HEK293 (cell line): ENCODE data around the gene OBSL1.
A peak's percentile ranks its signal among the peaks of the same experiment; 100 is the strongest.

ENCODE experiments used
- CTCF ChIA-PET: fragments of 350-600 bp; formaldehyde crosslinking; extraction: SDS; loops from one replicate; lab custom pipeline; 2021; ENCODE audit warnings: antibody characterized with exemption; lab: Yijun Ruan, JAX
- POLR2A ChIA-PET: fragments of 300-600 bp; formaldehyde crosslinking; extraction: SDS; loops from one replicate; lab custom pipeline; 2020; ENCODE audit warnings: antibody characterized with exemption, inconsistent platforms; lab: Yijun Ruan, JAX
- H3K27ac ChIP-seq: fragments of 200-500 bp; sonication (Bioruptor generic); 2 replicates; pipeline ENCODE4 v1.5.1; 2014; ENCODE audit warnings: low read depth, low read length, control low read depth, inconsistent platforms; ENCODE audit errors: extremely low read depth
- H3K36me3 ChIP-seq, 2 experiments: fragments of 200-500 bp in 1 of 2; sonication (Bioruptor generic) in 1 of 2; 1 replicate in 1 of 2; 2 replicates in 1 of 2; pipeline ENCODE4 v1.5.1; 2014 to 2017; ENCODE audit warnings: inconsistent platforms in 2 of 2, low read length in 2 of 2; ENCODE audit not compliant: control insufficient read depth in 2 of 2, insufficient read depth in 1 of 2
- H3K4me1 ChIP-seq: fragments of 200-500 bp; sonication (Bioruptor generic); 2 replicates; pipeline ENCODE4 v1.5.1; 2014; ENCODE audit warnings: mild to moderate bottlenecking, low read length, inconsistent platforms; ENCODE audit not compliant: control insufficient read depth, insufficient read depth
- H3K4me3 ChIP-seq: 2 replicates; pipeline ENCODE4 v1.5.1; 2011; ENCODE audit warnings: low read depth, mild to moderate bottlenecking, control low read depth, low read length, moderate library complexity
- H3K9me3 ChIP-seq: fragments of 200-500 bp; sonication (Bioruptor generic); 2 replicates; pipeline ENCODE4 v1.5.1; 2014; ENCODE audit warnings: low read depth, low read length, inconsistent platforms; ENCODE audit not compliant: control insufficient read depth, insufficient read depth
- BCL11A ChIP-seq: fragments of 450-650 bp; formaldehyde crosslinking; IDR thresholded peaks from 2 replicates; pipeline ENCODE4 v1.5.1; 2016; ENCODE audit warnings: low read depth, missing biosample characterization, missing genetic modification characterization
- GLIS1 ChIP-seq: fragments of 450-650 bp; formaldehyde crosslinking; IDR thresholded peaks from 2 replicates; pipeline ENCODE4 v1.5.1; 2016; ENCODE audit warnings: missing biosample characterization, missing genetic modification characterization
- GLIS2 ChIP-seq: fragments of 450-650 bp; formaldehyde crosslinking; IDR thresholded peaks from 2 replicates; pipeline ENCODE4 v1.5.1; 2016; ENCODE audit warnings: missing biosample characterization, missing genetic modification characterization
- KLF1 ChIP-seq: fragments of 450-650 bp; formaldehyde crosslinking; IDR thresholded peaks from 2 replicates; pipeline ENCODE4 v1.5.1; 2016; ENCODE audit warnings: missing biosample characterization, missing genetic modification characterization
- KLF16 ChIP-seq: fragments of 450-650 bp; formaldehyde crosslinking; IDR thresholded peaks from 2 replicates; pipeline ENCODE4 v1.5.1; 2017; ENCODE audit warnings: missing biosample characterization, missing genetic modification characterization
- PRDM1 ChIP-seq: fragments of 450-650 bp; formaldehyde crosslinking; IDR thresholded peaks from 2 replicates; pipeline ENCODE4; 2016; ENCODE audit warnings: missing biosample characterization, missing genetic modification characterization
- SP2 ChIP-seq: fragments of 450-650 bp; formaldehyde crosslinking; IDR thresholded peaks from 2 replicates; pipeline ENCODE4 v1.5.1; 2016; ENCODE audit warnings: missing biosample characterization, missing genetic modification characterization
- SP7 ChIP-seq: fragments of 450-650 bp; formaldehyde crosslinking; IDR thresholded peaks from 2 replicates; pipeline ENCODE4 v1.5.1; 2016; ENCODE audit warnings: missing biosample characterization, missing genetic modification characterization
- ZBTB17 ChIP-seq: fragments of 450-650 bp; formaldehyde crosslinking; IDR thresholded peaks from 2 replicates; pipeline ENCODE4 v1.5.1; 2016; ENCODE audit warnings: missing biosample characterization, missing genetic modification characterization
- ZBTB20 ChIP-seq: fragments of 450-650 bp; formaldehyde crosslinking; IDR thresholded peaks from 2 replicates; pipeline ENCODE4 v1.5.1; 2016; ENCODE audit warnings: missing biosample characterization, missing genetic modification characterization
- ZBTB48 ChIP-seq: fragments of 450-650 bp; formaldehyde crosslinking; IDR thresholded peaks from 2 replicates; pipeline ENCODE4 v1.5.1; 2016; ENCODE audit warnings: missing biosample characterization, missing genetic modification characterization
- ZBTB8A ChIP-seq: fragments of 450-650 bp; formaldehyde crosslinking; IDR thresholded peaks from 2 replicates; pipeline ENCODE4 v1.5.1; 2016; ENCODE audit warnings: missing biosample characterization, missing genetic modification characterization
- ZEB2 ChIP-seq: fragments of 450-650 bp; formaldehyde crosslinking; IDR thresholded peaks from 2 replicates; pipeline ENCODE4 v1.5.1; 2016; ENCODE audit warnings: missing biosample characterization, missing genetic modification characterization
- ZNF10 ChIP-seq: fragments of 450-650 bp; formaldehyde crosslinking; IDR thresholded peaks from 2 replicates; pipeline ENCODE4 v1.5.1; 2017; ENCODE audit warnings: missing biosample characterization, missing genetic modification characterization
- ZNF202 ChIP-seq: fragments of 450-650 bp; formaldehyde crosslinking; IDR thresholded peaks from 2 replicates; pipeline ENCODE4 v1.5.1; 2016; ENCODE audit warnings: missing biosample characterization, missing genetic modification characterization, borderline replicate concordance
- ZNF223 ChIP-seq: fragments of 450-650 bp; formaldehyde crosslinking; IDR thresholded peaks from 2 replicates; pipeline ENCODE4 v1.5.1; 2016; ENCODE audit warnings: missing biosample characterization, missing genetic modification characterization
- ZNF366 ChIP-seq: fragments of 450-650 bp; formaldehyde crosslinking; conservative IDR thresholded peaks from 2 replicates; pipeline ENCODE4 v1.5.1; 2016; ENCODE audit warnings: missing biosample characterization, missing genetic modification characterization
- ZNF423 ChIP-seq: fragments of 450-650 bp; formaldehyde crosslinking; IDR thresholded peaks from 2 replicates; pipeline ENCODE4 v1.5.1; 2016; ENCODE audit warnings: missing biosample characterization, missing genetic modification characterization
- ZNF530 ChIP-seq: fragments of 450-650 bp; formaldehyde crosslinking; IDR thresholded peaks from 2 replicates; pipeline ENCODE4 v1.5.1; 2016; ENCODE audit warnings: low read depth, missing biosample characterization, missing genetic modification characterization
- ZNF600 ChIP-seq: fragments of 450-650 bp; formaldehyde crosslinking; IDR thresholded peaks from 2 replicates; pipeline ENCODE4 v1.5.1; 2016; ENCODE audit warnings: missing biosample characterization, missing genetic modification characterization
- ZNF670 ChIP-seq: fragments of 450-650 bp; formaldehyde crosslinking; IDR thresholded peaks from 2 replicates; pipeline ENCODE4 v1.5.1; 2016; ENCODE audit warnings: missing biosample characterization, missing genetic modification characterization, low read depth
- ZNF76 ChIP-seq: fragments of 450-650 bp; formaldehyde crosslinking; IDR thresholded peaks from 2 replicates; pipeline ENCODE4; 2016; ENCODE audit warnings: low read depth, missing biosample characterization, missing genetic modification characterization, borderline replicate concordance
- ZXDB ChIP-seq: fragments of 450-650 bp; formaldehyde crosslinking; IDR thresholded peaks from 2 replicates; pipeline ENCODE4 v1.5.1; 2016; ENCODE audit warnings: missing biosample characterization, missing genetic modification characterization
- TF ChIP-seq, protein P1 (sequence below): fragments of 450-650 bp; formaldehyde crosslinking; optimal IDR thresholded peaks from 2 replicates; pipeline ENCODE3; 2016; ENCODE audit warnings: missing biosample characterization, mild to moderate bottlenecking, missing genetic modification characterization
- TF ChIP-seq, protein P2 (sequence below): fragments of 450-650 bp; formaldehyde crosslinking; IDR thresholded peaks from 2 replicates; pipeline ENCODE4 v1.5.1; 2016; ENCODE audit warnings: missing biosample characterization, missing genetic modification characterization
- TF ChIP-seq, protein P3 (sequence below): fragments of 450-650 bp; formaldehyde crosslinking; conservative IDR thresholded peaks from 2 replicates; pipeline ENCODE4 v1.5.1; 2016; ENCODE audit warnings: low read depth, missing biosample characterization, missing genetic modification characterization

OBSL1 gene

GRCh38 chr2:219543596-219544358 lies 27.6 kb downstream of the OBSL1 start, which contains the start of the genes CHPF and TMEM198 (continued):
- TF ChIP-seq, protein P1, sequence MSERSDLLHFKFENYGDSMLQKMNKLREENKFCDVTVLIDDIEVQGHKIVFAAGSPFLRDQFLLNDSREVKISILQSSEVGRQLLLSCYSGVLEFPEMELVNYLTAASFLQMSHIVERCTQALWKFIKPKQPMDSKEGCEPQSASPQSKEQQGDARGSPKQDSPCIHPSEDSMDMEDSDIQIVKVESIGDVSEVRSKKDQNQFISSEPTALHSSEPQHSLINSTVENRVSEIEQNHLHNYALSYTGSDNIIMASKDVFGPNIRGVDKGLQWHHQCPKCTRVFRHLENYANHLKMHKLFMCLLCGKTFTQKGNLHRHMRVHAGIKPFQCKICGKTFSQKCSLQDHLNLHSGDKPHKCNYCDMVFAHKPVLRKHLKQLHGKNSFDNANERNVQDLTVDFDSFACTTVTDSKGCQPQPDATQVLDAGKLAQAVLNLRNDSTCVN (tag by site-specific recombination) = peak; percentile 77
- 0 out of 2 replicates have a peak, but pooled peaks have one; percentile 54 for TF ChIP-seq ZBTB48
- no peak for TF ChIP-seq PRDM1 (tag by site-specific recombination)

GRCh38 chr2:219542931-219543595 lies 28.3 kb downstream of the OBSL1 start:
- H3K4me3 ChIP-seq = peak overlapping the region; percentile 69
- no peaks in the 10 kb centered on the region for H3K9me3 ChIP-seq
- H3K27ac ChIP-seq = peak overlapping the region; percentile 73; the same call in 1 of the 2 replicates
- H3K4me1 ChIP-seq = no peaks in the 10 kb centered on the region
- peaks cover 0 to 34% of the 10 kb centered on the region in 2 experiments; a peak in 1 of 3 replicates for H3K36me3 ChIP-seq
- ChIA-PET POLR2A (interaction anchor here (0.7 to 2.1 kb wide), 6 partner anchors 9 to 98 kb away, joined by 3 to 18 read pairs (median 7); partner anchors contain the start of genes OBSL1 and STK11IP), CTCF (interaction anchor here (0.6 to 7.2 kb wide), 11 partner anchors 9 to 1548 kb away, joined by 3 to 112 read pairs (median 6); a partner anchor contains a TSS)
- TF ChIP-seq KLF1 (tag by site-specific recombination) (no peak), ZNF670 (tag by site-specific recombination) (no peak), ZBTB17 (peak; percentile 10; the same call in 1 of the 2 replicates), KLF16 (tag by site-specific recombination) (0 out of 2 replicates have a peak, but pooled peaks have one; percentile 12), ZNF366 (tag by site-specific recombination) (no peak), ZNF10 (tag by site-specific recombination) (0 out of 2 replicates have a peak, but pooled peaks have one; percentile 48), GLIS2 (tag by site-specific recombination) (peak; percentile 63), GLIS1 (peak; percentile 88), SP2 (peak; percentile 55), BCL11A (tag by site-specific recombination) (no peak), ZNF600 (peak; percentile 68), ZNF223 (tag by site-specific recombination) (no peak), ZNF76 (tag by site-specific recombination) (0 out of 2 replicates have a peak, but pooled peaks have one; percentile 19), ZNF530 (no peak), ZNF423 (tag by site-specific recombination) (0 out of 2 replicates have a peak, but pooled peaks have one; percentile 28), ZEB2 (tag by site-specific recombination) (peak; percentile 32; the same call in 1 of the 2 replicates), SP7 (tag by site-specific recombination) (no peak), ZBTB8A (tag by site-specific recombination) (0 out of 2 replicates have a peak, but pooled peaks have one; percentile 29), ZNF202 (no peak), ZBTB20 (peak; percentile 53; the same call in 1 of the 2 replicates), ZXDB (tag by site-specific recombination) (peak; percentile 15; the same call in 1 of the 2 replicates)
- TF ChIP-seq, protein P2, sequence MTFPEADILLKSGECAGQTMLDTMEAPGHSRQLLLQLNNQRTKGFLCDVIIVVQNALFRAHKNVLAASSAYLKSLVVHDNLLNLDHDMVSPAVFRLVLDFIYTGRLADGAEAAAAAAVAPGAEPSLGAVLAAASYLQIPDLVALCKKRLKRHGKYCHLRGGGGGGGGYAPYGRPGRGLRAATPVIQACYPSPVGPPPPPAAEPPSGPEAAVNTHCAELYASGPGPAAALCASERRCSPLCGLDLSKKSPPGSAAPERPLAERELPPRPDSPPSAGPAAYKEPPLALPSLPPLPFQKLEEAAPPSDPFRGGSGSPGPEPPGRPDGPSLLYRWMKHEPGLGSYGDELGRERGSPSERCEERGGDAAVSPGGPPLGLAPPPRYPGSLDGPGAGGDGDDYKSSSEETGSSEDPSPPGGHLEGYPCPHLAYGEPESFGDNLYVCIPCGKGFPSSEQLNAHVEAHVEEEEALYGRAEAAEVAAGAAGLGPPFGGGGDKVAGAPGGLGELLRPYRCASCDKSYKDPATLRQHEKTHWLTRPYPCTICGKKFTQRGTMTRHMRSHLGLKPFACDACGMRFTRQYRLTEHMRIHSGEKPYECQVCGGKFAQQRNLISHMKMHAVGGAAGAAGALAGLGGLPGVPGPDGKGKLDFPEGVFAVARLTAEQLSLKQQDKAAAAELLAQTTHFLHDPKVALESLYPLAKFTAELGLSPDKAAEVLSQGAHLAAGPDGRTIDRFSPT (tag by site-specific recombination) = 0 out of 2 replicates have a peak, but pooled peaks have one; percentile 44
- TF ChIP-seq, protein P1 (tag by site-specific recombination) = peak; percentile 73
- TF ChIP-seq, protein P3, sequence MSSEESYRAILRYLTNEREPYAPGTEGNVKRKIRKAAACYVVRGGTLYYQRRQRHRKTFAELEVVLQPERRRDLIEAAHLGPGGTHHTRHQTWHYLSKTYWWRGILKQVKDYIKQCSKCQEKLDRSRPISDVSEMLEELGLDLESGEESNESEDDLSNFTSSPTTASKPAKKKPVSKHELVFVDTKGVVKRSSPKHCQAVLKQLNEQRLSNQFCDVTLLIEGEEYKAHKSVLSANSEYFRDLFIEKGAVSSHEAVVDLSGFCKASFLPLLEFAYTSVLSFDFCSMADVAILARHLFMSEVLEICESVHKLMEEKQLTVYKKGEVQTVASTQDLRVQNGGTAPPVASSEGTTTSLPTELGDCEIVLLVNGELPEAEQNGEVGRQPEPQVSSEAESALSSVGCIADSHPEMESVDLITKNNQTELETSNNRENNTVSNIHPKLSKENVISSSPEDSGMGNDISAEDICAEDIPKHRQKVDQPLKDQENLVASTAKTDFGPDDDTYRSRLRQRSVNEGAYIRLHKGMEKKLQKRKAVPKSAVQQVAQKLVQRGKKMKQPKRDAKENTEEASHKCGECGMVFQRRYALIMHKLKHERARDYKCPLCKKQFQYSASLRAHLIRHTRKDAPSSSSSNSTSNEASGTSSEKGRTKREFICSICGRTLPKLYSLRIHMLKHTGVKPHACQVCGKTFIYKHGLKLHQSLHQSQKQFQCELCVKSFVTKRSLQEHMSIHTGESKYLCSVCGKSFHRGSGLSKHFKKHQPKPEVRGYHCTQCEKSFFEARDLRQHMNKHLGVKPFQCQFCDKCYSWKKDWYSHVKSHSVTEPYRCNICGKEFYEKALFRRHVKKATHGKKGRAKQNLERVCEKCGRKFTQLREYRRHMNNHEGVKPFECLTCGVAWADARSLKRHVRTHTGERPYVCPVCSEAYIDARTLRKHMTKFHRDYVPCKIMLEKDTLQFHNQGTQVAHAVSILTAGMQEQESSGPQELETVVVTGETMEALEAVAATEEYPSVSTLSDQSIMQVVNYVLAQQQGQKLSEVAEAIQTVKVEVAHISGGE (tag by site-specific recombination) = peak; percentile 71
